Stimulated activated CD8-positive, alpha-beta memory T cell treated with anti-CD3 and anti-CD28 coated beads, Interleukin-15, amount 100 ng/mL, for 48 hours (primary cell): ENCODE results near the gene HLF.

Experiments used
- DNase-seq, 2 donors: peaks; one replicate each; pipeline ENCODE4 v3.0.0-alpha.2; 2020; ENCODE audit warnings: low read depth in 2 of 2

Gene HLF

GRCh38 chr17:55290492-55291113 lies 25.8 kb downstream of the HLF start:
- no peak for DNase-seq

- DNase-seq, result no peak
Measured at GRCh38 chr17:55291114-55291507, 26.4 kb downstream of the HLF start.

- no peak for DNase-seq
Measured at GRCh38 chr17:55292094-55292493, 27.3 kb downstream of the HLF start.

GRCh38 chr17:55294042-55294751 lies 29.4 kb downstream of the HLF start:
- DNase-seq, result no peak

- peak; percentile 17 to 24 for DNase-seq
Measured at GRCh38 chr17:55295411-55296170, 30.8 kb downstream of the HLF start.

- no peak for DNase-seq
Measured at GRCh38 chr17:55296171-55296695, 31.5 kb downstream of the HLF start.

GRCh38 chr17:55296699-55297098 lies 31.9 kb downstream of the HLF start:
- no peak for DNase-seq

- no peak for DNase-seq
Measured at GRCh38 chr17:55298111-55298730, 33.5 kb downstream of the HLF start.

- DNase-seq, result no peak
Measured at GRCh38 chr17:55299162-55299838, 34.5 kb downstream of the HLF start.

- DNase-seq, result no peak
Measured at GRCh38 chr17:55299890-55300289, 35.1 kb downstream of the HLF start.

- no peak for DNase-seq
Measured at GRCh38 chr17:55300479-55301290, 35.9 kb downstream of the HLF start.

GRCh38 chr17:55301521-55302406 lies 37.0 kb downstream of the HLF start:
- DNase-seq, result no peak

GRCh38 chr17:55302407-55302787 lies 37.6 kb downstream of the HLF start:
- DNase-seq, result no peak

- no peak for DNase-seq
Measured at GRCh38 chr17:55303008-55303493, 38.3 kb downstream of the HLF start.

- DNase-seq, result no peak
Measured at GRCh38 chr17:55303701-55304145, 39.0 kb downstream of the HLF start.

- peak in 1 of 2 donors; percentile 8 for DNase-seq
Measured at GRCh38 chr17:55304171-55304859, 39.6 kb downstream of the HLF start.

GRCh38 chr17:55305321-55306087 lies 40.7 kb downstream of the HLF start:
- no peak for DNase-seq

- no peak for DNase-seq
Measured at GRCh38 chr17:55307879-55308278, 43.1 kb downstream of the HLF start.
